Endometrial microvascular endothelial cells (primary cell): Measurements from ENCODE around the gene RNF115. TPM values are rescaled to one million over a fixed set of nuclear protein-coding genes. Genes with fewer than 3 reads are reported as not detected.

Source experiments
- in situ Hi-C: cut with HindIII; loops from 2 replicates; pipeline ENCODE4 v1.10.0; 2017; ENCODE audit warnings: low sequenced_read_pairs, low pct_unique_long_range_greater_than_20kb; ENCODE audit errors: inconsistent ontology term
- total RNA-seq: library from RNA; depleted of rRNA; stranded (reverse); fragments of >200 nt; gene quantifications from one replicate; pipeline ENCODE4 v1.2.3, GENCODE V29; 2015; ENCODE audit errors: inconsistent ontology term

The RNF115 gene
- total RNA-seq, 1 donor from 2014 or later = 13.0 TPM

GRCh38 chr1:145714524-145715111, 109.3 kb downstream of the RNF115 start:
- in situ Hi-C loops = no loop called here

- in situ Hi-C loops = no loop called here
Observed at GRCh38 chr1:145711213-145711651, 112.7 kb downstream of the RNF115 start.

- in situ Hi-C loops = no loop called here
Observed at GRCh38 chr1:145710291-145711027, 113.4 kb downstream of the RNF115 start.

- in situ Hi-C loops = no loop called here
Observed at GRCh38 chr1:145708063-145708462, 115.8 kb downstream of the RNF115 start.

GRCh38 chr1:145707183-145707867, 116.6 kb downstream of the RNF115 start, which contains the start of gene PDZK1:
Gene PDZK1 (minus strand): TSS chr1:145707368. CDS start chr1:145688021, 19,347 bp downstream.
- in situ Hi-C loops = no loop called here

- in situ Hi-C loops = no loop called here
Observed at GRCh38 chr1:145706086-145706664, 117.7 kb downstream of the RNF115 start.

- in situ Hi-C loops = no loop called here
Observed at GRCh38 chr1:145705622-145706021, 118.3 kb downstream of the RNF115 start.

- in situ Hi-C loops = no loop called here
Observed at GRCh38 chr1:145702826-145703225, 121.1 kb downstream of the RNF115 start.

- in situ Hi-C loops = no loop called here
Observed at GRCh38 chr1:145702052-145702451, 121.8 kb downstream of the RNF115 start.

- in situ Hi-C loops = no loop called here
Observed at GRCh38 chr1:145701306-145701862, 122.5 kb downstream of the RNF115 start.

GRCh38 chr1:145696630-145696960, 127.3 kb downstream of the RNF115 start:
- in situ Hi-C loops = no loop called here

GRCh38 chr1:145695821-145696629, 127.9 kb downstream of the RNF115 start:
- in situ Hi-C loops = no loop called here

- in situ Hi-C loops = no loop called here
Observed at GRCh38 chr1:145692785-145693443, 131.0 kb downstream of the RNF115 start.

- in situ Hi-C loops = no loop called here
Observed at GRCh38 chr1:145690587-145691558, 133.0 kb downstream of the RNF115 start.

GRCh38 chr1:145689922-145690321, 134.0 kb downstream of the RNF115 start:
- in situ Hi-C loops = no loop called here

GRCh38 chr1:145688924-145689323, 135.0 kb downstream of the RNF115 start:
- in situ Hi-C loops = no loop called here
